Caco-2 (cell line): ENCODE data around the gene SLC41A2. TPM values are rescaled to one million over a fixed set of nuclear protein-coding genes. Genes with fewer than 3 reads are reported as not detected.

Experiments used
- BruUV-seq: library from RNA; stranded (reverse); fragments of 400-500 nt; replicated peaks from 2 replicates; lab custom pipeline; 2021; lab: Mats Ljungman, UMichigan
- CTCF ChIA-PET: fragments of 300-600 bp; sonication (Branson Sonifier 250); formaldehyde crosslinking; loops from one replicate; lab custom pipeline; 2022; ENCODE audit warnings: antibody characterized with exemption; lab: Charles Lee
- POLR2A ChIA-PET: fragments of 300-600 bp; sonication (Branson Sonifier 250); formaldehyde crosslinking; loops from one replicate; lab custom pipeline; 2022; ENCODE audit warnings: antibody characterized with exemption; lab: Charles Lee
- DNase-seq, 2 experiments: peaks; one replicate each; pipeline versions ENCODE4 v3.0.0 to v3.0.0-alpha.2; 2020 to 2022
- H3K27me3 ChIP-seq: replicated peaks from 2 replicates; pipeline ENCODE4 v1.6.0; 2011; ENCODE audit warnings: low read length; ENCODE audit not compliant: control insufficient read depth, insufficient read depth
- H3K36me3 ChIP-seq: 2 replicates; pipeline ENCODE4 v1.5.1; 2011; ENCODE audit warnings: low read length; ENCODE audit not compliant: control insufficient read depth, insufficient read depth
- H3K4me1 ChIP-seq: fragments of 250-450 bp; sonication (Bioruptor Pico); 2 replicates; pipeline ENCODE4 v1.5.1; 2020; ENCODE audit warnings: mild to moderate bottlenecking
- H3K4me3 ChIP-seq: 2 replicates; pipeline ENCODE4 v1.5.1; 2011; ENCODE audit warnings: low read depth, mild to moderate bottlenecking, control low read depth, low read length
- H3K9me3 ChIP-seq: fragments of 250-450 bp; sonication (Bioruptor Pico); 2 replicates; pipeline ENCODE4 v1.5.1; 2020; ENCODE audit warnings: mild to moderate bottlenecking, moderate library complexity
- H3K27ac Mint-ChIP-seq: one replicate; pipeline ENCODE4 v1.8.0; 2022; ENCODE audit warnings: mixed read lengths; ENCODE audit not compliant: unreplicated experiment
- H3K27me3 Mint-ChIP-seq: one replicate; pipeline ENCODE4 v1.8.0; 2022; ENCODE audit warnings: mixed read lengths; ENCODE audit not compliant: insufficient read depth, unreplicated experiment
- H3K36me3 Mint-ChIP-seq: one replicate; pipeline ENCODE4 v1.8.0; 2022; ENCODE audit warnings: mild to moderate bottlenecking, mixed read lengths; ENCODE audit not compliant: insufficient read depth, unreplicated experiment
- H3K4me1 Mint-ChIP-seq: one replicate; pipeline ENCODE4 v1.8.0; 2022; ENCODE audit warnings: low read depth, mixed read lengths; ENCODE audit not compliant: unreplicated experiment
- H3K4me3 Mint-ChIP-seq: one replicate; pipeline ENCODE4 v1.8.0; 2022; ENCODE audit warnings: mild to moderate bottlenecking, moderate library complexity, mixed read lengths; ENCODE audit not compliant: unreplicated experiment
- H3K9me3 Mint-ChIP-seq: one replicate; pipeline ENCODE4 v1.8.0; 2022; ENCODE audit warnings: mixed read lengths; ENCODE audit not compliant: unreplicated experiment
- intact Hi-C: fragments of 100-400 bp; cut with micrococcal nuclease; formaldehyde crosslinking; loops from one replicate; pipeline ENCODE4 v1.10.0; 2022; ENCODE audit not compliant: unreplicated experiment
- total RNA-seq: library from RNA; stranded (reverse); gene quantifications from 2 replicates; pipeline ENCODE4 v1.2.3, GENCODE V29; 2022
- TF ChIP-seq, protein P1 (sequence below), 2 experiments: fragments of 200-600 bp in 1 of 2; IDR thresholded peaks; 1 replicate in 1 of 2; 2 replicates in 1 of 2; pipeline versions ENCODE4 v1.5.1 to v1.8.0; 2011 to 2022; ENCODE audit warnings: antibody characterized with exemption in 1 of 2, control low read depth in 1 of 2, inconsistent platforms in 1 of 2, low read depth in 1 of 2, low read length in 1 of 2, mild to moderate bottlenecking in 1 of 2, moderate library complexity in 1 of 2; ENCODE audit not compliant: insufficient read depth in 1 of 2, severe bottlenecking in 1 of 2, unreplicated experiment in 1 of 2

SLC41A2 gene
- total RNA-seq, 1 experiment from 2014 or later, result 21.6 TPM

DNA sequence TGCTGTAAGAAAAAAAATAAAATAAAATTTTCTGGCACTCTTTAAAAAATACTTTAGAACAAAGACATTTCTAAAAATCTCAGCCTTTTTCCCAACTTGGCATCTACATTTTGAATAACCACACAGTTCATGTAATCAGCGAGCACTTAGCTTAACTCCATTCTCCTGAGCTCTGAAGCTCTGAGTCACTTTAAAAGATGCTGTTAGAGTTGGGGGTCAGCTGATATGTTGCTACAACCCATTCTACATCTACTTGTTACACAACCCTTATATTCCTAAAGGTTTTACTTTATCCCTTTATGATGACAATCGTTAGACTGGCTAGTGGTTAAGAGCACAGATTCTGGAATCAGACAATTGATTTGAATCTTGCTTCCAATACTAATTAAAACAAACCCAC lies 48.3 kb downstream of the SLC41A2 start:
- CTCF ChIA-PET, result no interaction called here
- intact Hi-C loops, result no loop called here

More for the DNA sequence above, 48.3 kb downstream of the SLC41A2 start:
- Histone ChIP-seq H3K27me3 (no peaks in the 10 kb centered on the region), H3K4me3 (no peak overlapping the region), H3K4me1 (no peaks in the 10 kb centered on the region), H3K36me3 (no peaks in the 10 kb centered on the region), H3K9me3 (no peaks in the 10 kb centered on the region)
- no TSS peak for BruUV-seq
- no peaks in the 10 kb centered on the region for H3K4me1 Mint-ChIP-seq
- no peak for DNase-seq
- H3K4me3 Mint-ChIP-seq, result no peak overlapping the region
- H3K9me3 Mint-ChIP-seq, result no peaks in the 10 kb centered on the region
- H3K27ac Mint-ChIP-seq, result no peak overlapping the region
- H3K27me3 Mint-ChIP-seq, result no peaks in the 10 kb centered on the region
- POLR2A ChIA-PET, result no interaction called here
- H3K36me3 Mint-ChIP-seq, result no peaks in the 10 kb centered on the region
- TF ChIP-seq, protein P1, sequence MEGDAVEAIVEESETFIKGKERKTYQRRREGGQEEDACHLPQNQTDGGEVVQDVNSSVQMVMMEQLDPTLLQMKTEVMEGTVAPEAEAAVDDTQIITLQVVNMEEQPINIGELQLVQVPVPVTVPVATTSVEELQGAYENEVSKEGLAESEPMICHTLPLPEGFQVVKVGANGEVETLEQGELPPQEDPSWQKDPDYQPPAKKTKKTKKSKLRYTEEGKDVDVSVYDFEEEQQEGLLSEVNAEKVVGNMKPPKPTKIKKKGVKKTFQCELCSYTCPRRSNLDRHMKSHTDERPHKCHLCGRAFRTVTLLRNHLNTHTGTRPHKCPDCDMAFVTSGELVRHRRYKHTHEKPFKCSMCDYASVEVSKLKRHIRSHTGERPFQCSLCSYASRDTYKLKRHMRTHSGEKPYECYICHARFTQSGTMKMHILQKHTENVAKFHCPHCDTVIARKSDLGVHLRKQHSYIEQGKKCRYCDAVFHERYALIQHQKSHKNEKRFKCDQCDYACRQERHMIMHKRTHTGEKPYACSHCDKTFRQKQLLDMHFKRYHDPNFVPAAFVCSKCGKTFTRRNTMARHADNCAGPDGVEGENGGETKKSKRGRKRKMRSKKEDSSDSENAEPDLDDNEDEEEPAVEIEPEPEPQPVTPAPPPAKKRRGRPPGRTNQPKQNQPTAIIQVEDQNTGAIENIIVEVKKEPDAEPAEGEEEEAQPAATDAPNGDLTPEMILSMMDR (IDR thresholded peaks at IDR 0.05; ENCODE audit: insufficient read depth in 1 of 2, low read depth in 1 of 2, low read length in 1 of 2, severe bottlenecking in 1 of 2, unreplicated experiment in 1 of 2), result no peak

Other genes starting within 250 kb of the SLC41A2 start
- gene NOPCHAP1, start 28.0 kb upstream of the SLC41A2 start, total RNA-seq, result 23.0 TPM in 2 replicates
- 20.3 and 26.1 TPM in 2 replicates for gene ALDH1L2, start 126.2 kb upstream of the SLC41A2 start, total RNA-seq
- 41.0 and 43.5 TPM in 2 replicates for gene WASHC4, start 149.4 kb upstream of the SLC41A2 start, total RNA-seq